ENCODE measurements around the gene ADAMTSL1.

Gene ADAMTSL1

DNA sequence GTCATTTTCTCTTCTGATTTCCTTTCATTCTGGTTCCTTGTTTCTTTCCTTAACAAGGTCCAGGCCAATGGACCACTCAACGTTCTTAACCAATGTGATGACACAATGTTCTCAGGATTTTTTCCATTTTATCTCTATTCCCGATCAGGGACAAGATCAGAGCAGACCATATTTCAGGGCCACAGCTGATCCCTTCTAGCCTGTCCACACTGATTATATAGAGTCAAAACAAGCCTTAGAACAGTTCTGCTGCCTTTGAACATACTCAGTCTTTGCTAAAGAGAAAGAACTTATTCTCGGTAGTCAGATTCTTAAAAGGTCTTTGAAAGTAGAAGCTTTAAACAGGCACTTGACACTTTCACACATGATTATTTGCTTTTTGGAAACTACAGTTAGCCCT lies 188.4 kb downstream of the ADAMTSL1 start:
- DNase-seq, result no peak

DNA sequence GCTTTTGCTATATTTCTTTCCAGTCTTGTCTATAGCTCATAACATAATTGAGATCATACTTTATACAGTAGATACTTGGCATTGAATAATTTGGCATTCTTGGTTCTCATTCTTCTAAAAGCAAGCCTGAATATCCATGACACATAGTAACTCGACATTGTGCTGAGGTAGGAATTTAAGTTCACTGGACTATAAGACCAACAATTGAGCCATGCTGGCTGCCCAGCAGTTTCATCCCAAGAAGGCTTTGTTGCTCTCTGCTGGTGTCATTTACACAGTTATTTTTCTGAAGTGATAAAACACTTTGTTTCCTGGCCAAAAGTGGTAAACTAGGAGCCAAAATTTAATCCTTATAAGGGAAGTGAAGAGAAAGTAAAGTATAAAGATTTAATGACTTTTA lies 192.0 kb downstream of the ADAMTSL1 start:
- DNase-seq, result no peak

DNA sequence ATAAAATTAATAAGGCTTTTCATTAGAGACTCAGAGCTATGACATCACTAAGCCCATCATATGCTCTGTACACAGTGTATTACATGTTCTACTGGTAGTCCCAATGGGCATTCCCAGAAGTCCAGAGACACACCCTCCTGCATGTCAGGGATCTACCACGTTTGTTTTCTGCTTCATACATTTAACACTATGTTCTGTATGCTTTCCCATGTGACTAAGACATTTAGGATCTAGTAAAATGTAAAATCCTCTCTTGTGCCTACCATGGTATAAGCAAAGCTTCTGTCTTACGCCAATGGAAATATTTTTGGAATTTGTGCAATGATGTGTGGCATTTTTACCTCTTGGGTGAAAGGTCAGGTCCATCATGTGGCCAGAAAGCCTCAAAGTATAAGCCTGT lies 192.4 kb downstream of the ADAMTSL1 start:
- DNase-seq, result no peak

DNA sequence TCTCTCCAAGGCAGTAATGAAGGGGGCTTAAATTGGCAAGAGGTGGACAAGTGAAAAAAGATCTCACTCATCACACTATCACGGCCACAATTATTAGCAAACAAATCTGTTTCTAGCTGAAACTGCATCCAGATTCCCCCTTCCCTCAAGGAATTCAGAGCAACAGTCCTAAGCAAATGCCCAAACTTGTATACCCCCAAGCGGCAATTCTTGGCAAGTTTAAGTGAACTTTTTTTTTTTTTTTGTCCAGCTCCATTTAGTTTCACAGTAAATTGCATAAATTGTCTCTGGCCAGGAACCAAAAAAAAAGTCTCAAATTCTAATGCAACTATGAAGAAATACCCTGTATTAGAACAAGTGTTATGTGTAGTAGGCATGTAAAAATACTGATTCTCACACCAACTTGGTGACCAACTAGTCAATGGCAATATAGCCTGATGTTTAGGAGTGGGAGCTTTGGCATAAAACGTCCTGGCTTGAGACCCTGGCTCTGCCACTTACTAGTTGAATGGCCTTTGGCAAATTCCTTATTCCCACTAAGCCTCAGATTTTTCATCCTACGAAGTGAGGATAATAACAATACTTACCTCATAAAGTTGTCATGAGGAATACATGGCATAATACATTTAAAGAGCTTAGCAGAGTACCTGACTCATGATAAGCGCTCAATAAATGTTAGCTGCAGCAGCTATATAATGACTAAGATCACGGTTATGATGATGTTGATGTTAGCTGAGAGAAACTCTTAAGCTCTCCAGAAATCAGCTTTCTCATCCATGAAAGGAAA lies 193.2 kb downstream of the ADAMTSL1 start:
- DNase-seq, result no peak

DNA sequence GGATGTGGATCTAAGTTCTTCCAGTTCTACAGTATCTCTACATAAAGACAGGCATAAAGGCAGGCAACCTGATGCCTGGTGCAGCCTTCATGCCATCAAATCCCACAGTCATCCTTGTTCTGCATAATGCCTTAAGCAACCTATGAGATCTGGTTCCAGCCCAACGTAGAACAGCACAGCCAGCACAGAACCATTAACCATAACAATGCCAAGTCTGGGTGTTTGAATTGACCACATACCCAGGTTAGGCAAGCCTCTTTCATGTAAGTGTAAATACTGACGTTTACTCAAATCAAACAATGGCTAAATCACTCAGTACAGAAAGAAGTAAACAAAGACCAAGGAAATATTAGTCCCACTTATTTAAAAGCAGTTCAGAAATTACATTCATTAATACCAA lies 195.0 kb downstream of the ADAMTSL1 start:
- DNase-seq, result no peak

DNA sequence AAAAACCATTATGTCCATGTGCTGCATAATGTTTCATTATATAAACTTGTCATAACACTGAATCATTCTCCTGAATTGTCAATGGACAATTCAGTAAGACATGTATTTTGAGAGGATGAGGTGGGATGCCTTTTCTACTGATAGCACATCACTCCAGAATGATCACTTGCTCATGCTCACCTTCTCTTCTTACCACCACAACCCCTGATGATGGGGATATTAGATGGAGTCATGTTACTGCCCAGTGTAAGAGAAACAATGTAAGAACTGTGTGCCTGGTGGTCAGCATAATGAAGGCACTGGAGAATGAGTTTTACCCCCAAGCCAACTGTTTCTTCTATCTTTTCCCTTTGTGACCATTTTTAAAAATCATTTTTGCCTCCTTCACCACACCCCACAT lies 198.8 kb downstream of the ADAMTSL1 start:
- DNase-seq, result no peak

DNA sequence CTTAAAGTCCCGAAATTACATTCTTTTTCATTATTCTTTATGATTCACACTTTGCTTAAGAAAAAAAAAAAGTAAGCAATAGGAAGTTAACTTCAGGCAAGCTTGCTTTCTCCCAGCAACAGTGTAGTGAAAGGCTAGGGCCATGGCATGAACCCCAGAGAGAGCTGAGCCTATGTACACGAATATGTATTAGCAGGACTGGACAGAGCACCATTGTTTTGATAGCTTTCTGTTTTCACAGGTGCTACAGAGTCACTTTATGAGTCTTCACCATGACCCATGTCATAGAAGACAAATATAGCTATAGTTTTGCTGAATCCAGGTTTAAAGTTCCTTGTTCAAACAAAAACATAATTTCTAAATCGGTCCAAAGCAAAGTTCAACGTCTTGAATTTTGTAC lies 199.2 kb downstream of the ADAMTSL1 start:
- DNase-seq, result no peak

DNA sequence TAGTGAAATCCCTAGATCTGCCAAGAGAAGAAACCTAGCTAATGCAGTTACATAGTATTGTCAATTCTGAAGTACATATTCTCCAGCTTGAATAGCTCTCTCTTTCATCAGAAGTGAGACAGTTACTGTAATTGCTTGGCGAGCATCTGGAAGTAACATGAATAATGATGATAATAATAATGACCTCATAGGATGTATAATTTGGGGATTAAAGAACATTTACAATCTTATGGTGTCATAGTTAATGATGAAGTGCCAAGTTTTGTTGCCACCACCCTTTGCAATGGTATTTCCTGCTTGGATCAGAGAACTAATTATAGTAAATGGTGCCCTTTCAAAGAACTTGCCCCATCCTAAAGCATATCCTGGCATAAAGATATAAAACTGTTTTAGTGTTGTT lies 201.4 kb downstream of the ADAMTSL1 start:
- no peak for DNase-seq

DNA sequence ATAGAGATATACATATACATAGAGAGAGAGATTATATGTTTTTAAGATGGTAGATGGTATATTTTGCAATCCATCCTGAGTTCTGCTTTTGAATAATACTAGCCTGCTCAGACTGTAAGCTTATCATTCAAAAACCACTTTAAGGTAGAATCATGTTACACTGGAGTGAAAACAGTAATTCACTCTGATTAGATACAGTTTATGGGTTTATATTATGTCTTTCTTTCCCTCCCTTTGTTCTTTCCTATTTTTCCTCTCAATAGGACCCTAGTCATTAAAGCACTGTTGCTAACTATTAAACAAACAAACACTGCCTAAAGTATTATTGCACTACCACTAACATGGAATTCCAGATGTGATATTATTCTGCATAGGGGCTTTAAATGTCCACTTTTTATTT lies 202.0 kb downstream of the ADAMTSL1 start:
- no peak for DNase-seq

DNA sequence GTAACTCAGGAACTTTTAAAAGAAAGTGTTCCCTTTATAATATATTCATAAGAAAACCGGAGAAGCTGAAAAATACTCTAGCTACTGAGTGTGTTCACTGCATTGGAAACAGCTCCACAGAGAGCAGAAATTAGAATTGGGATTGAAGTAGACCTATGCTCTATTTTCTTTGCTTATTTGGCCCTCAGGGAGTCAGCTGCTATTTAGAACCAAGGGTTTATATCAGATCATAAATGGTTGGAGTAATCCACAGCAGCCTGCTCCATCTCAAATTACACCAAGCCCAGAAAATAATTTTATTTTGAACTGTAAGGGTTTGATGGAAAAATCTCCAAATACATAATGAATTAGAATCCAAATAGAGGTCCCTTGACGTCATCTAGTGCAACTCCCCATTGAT lies 202.6 kb downstream of the ADAMTSL1 start:
- no peak for DNase-seq

DNA sequence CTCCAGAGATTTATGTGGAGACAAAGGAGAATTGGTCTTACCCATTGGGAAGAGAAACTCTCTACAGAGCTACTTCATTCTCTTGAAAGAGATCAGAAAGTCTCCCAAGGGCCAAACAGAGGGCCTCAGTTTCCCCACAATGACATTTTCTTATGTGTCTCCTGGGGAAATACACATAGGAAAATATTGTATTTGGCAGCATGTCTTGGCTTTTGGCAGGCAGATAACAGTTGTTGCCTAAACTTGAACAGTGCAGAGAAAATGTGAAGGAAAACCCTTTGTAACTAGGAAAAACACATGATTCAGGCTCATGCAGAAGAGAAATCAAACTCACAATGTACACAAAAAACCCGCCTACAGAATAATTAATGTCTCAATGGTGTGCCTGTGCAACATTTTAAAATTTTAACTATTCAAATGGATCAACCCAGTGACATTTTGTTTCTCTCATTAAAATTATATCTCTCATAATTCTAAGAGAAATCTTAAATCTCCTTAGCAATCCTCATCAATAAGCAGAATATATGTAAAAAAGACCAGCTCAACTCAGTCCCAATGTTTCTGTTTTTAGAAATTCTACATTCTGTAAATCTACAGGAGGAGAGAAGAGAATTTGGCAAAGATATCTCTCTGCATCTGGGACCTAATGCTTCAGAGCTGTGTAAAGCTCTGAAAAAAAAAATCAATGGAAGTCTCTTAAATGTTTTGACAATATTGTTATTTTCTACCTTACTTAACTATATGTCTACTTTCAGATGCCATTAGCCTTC lies 205.1 kb downstream of the ADAMTSL1 start:
- no peak for DNase-seq

DNA sequence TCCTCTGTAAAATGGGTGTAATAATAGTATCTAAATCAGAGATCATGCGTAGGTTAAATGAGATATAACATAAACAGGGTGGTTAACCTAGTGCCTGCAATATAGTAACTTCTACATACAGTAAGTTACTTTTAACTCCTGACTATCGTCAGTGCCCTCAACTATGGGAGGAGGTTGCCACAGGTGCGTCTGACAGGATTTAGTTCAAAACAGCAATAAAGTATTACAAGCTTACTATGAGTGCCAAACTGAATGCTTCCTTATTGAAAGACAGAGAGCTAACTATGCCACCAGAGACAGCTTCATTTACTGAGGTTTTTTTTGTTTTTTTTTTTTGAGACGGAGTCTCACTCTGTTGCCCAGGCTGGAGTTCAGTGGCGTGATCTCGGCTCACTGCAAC lies 209.0 kb downstream of the ADAMTSL1 start:
- DNase-seq, result no peak

DNA sequence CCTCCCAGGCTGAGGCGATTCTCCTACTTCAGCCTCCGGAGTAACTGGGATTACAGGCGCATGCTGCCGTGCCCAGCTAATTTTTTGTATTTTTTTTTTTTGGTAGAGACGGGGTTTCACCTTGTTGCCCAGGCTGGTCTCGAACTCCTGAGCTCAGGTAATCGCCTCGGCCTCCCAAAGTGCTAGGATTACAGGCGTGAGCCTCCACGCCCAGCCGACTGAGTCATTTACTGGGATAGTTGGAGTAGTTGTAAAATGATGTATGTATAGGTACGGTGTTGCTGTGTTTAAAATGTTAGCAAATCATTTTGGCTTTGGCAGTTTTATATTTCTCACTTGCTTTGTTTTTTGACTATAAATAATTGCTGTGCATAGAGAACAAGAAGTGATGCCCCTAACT lies 209.4 kb downstream of the ADAMTSL1 start:
- DNase-seq, result no peak

DNA sequence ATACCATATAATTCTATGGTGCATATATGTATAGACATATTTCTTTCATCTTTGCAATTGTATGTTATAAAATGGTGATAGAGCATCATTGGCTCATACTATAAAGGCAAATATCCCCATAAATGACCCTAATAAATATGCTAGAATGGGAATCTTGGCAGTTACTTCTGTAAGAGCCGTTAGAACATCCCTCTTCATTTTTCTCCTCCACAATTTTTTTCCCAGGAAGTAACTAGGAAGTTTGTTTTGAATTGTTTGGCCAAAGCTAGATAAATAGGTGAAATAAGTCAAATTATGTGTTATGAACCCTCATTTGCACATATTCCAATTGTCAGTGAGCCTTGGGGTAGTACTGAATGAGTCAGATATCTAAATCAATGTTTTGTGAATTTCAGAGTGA lies 209.9 kb downstream of the ADAMTSL1 start:
- DNase-seq, result no peak

DNA sequence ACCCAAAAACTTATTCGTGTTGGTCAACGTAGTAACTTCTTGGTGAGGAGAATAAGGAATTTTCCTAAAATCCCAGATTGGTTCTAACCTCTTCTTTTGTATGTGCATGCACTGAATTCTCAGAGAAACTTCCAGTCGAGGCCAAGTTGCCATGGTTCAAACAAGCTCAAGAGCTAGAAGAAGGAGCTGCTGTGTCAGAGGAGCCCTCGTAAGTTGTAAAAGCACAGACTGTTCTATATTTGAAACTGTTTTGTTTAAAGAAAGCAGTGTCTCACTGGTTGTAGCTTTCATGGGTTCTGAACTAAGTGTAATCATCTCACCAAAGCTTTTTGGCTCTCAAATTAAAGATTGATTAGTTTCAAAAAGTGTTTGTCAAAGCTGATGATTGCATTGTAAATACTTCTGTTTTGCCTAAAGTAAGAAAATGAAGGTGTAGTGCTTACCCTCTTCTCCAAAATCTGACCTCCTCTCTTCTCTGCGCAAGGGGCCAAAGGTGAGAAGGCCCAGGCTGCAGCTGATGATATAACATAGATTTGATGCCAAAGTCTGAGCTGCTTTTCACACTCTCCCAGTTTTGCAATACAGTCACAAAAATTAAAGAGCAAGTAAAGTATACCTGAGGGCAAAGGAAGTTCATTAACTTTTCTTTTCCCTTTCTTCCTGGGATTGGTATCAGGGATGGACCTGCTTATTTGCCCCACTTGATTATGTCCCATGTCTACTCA lies 210.8 kb downstream of the ADAMTSL1 start:
- DNase-seq, result peak in 9 of 58 donors; percentile 2 to 43 (median 8)

DNA sequence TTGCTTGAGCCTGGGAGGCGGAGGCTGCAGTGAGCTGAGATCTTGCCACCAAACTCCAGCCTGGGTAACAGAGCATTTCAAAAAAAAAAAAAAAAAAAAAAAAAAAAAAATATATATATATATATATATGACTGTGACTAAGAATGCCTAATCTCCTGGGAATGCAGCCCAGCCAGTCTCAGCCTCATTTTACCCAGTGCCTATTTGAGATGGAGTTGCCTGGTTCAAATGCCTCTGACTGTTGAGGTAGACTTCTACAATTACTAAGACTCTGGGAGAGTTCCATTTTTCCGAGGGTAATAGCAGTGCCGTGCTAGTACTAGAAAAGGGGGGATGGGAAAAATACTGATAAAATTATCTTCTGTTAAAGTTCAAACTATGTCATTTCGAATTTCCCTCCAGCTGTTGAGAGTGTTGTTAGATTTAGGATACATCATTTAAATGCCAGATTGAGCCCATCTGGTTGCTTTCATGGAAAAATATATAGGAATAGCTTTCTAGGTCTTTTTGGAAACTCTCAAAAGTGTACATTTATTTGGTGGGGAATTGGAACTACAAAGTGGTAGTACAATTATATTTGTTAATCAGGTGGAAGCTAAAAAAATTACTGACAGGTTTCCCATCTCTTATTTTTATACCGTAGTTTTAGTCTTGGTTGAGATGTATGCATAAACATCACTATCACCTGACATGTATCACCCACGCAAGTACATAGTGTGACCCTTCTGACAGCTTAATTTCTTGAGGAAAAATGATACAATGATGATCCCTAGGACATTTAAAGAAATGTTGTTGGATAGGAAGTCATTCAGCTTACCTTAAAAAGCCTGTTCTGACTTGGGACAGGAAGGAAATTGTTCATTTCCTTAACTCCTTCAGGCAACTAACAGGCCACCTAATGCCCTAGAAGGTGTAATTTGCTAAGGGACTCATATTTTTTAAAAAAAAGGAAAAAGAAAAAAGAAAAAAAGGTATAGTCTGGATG lies 214.9 kb downstream of the ADAMTSL1 start:
- no peak for DNase-seq

DNA sequence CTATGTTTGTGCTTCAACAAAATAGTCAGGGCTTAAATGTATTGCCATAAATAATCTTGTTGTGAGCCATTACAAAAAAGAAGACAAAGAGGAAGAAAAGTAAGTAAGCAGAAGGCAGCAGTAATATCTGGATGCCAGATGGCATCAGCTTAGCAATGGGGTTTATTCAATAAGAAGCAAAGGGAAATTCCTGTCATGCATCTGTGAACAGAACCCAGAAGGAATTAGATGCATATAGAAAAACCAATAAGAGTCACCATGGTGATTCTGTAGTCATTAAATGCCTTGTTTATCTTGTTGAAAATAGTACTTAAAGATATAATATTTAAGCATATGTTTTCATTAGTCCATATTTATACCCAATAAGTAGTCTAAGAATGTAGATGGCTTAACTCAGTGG lies 216.0 kb downstream of the ADAMTSL1 start:
- DNase-seq, result no peak

DNA sequence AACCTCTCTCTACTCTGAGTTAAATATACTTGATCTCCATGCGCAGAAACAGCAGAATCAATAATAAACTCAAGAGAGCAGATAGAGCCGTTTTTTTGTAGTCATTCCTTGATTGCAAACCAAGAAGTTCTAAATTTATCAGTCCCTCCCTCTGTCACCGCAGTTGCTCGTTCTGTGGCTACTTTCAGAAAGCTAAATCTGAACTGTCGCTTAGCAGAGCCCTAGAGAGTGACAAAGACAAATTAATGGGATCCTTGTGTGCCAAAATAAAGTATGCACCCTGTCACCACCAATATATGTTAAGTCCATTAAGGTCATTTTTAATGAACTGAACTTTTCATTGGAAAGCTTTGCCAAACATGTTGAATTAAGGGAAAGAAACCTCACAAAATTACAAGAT lies 218.3 kb downstream of the ADAMTSL1 start:
- no peak for DNase-seq

DNA sequence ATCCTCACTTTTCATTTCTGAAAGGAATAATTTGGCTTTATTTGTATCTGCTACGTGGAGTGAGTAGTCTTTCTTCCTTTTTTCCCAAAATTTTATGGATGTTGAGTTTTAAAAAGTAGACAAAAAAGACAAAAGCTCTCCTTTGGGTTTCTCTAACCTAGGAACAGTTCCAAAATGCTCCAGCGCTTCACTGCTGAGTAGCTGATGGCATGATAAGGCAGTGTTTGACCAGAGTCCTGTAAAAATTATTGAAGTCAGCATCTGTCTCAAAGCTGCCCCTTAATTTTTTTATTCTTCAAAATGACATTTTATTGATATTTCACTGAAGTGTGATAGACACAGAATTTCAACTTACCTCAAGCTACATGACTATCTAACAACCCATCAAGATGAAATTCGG lies 219.0 kb downstream of the ADAMTSL1 start:
- no peak for DNase-seq

DNA sequence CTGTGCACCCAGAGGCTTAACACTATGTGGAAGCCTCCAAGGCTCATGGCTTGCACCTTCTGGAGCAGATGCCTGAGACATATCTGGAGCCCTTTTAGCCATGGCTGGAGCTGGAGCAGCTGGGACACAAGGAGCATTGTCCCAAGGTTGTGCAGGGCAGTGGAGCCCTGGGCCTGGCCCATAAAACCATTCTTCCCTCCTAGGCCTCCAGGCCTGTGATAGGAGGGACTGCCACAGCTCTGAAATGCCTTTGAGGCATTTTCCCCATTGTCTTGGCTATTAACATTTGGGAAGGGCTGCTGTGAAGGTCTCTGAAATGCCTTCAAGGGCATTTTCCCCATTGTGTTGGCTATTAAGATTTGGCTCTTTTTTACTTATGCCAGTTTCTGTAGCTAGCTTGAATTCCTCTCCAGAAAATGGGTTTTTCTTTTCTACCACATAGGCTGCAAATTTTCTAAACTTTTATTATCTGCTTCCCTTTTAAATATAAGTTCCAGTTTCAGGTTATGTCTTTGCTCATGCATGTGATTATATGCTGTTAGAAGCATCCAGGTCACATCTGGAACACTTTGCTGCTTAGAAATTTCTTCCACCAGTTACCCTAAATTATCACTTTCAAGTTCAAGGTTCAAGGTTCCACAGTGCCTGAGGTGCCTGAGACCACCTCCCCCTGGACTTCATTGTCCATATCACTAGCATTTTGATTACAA lies 221.2 kb downstream of the ADAMTSL1 start:
- no peak for DNase-seq

All from anterior cingulate cortex (tissue), 58 donors.